ENCODE measurements around the gene FHIT. TPM values are rescaled to one million over a fixed set of nuclear protein-coding genes. Genes with fewer than 3 reads are reported as not detected.

Gene FHIT
- total and polyA plus RNA-seq, 8 donors: 1.8 to 10.6 (median 7.1) TPM

DNA sequence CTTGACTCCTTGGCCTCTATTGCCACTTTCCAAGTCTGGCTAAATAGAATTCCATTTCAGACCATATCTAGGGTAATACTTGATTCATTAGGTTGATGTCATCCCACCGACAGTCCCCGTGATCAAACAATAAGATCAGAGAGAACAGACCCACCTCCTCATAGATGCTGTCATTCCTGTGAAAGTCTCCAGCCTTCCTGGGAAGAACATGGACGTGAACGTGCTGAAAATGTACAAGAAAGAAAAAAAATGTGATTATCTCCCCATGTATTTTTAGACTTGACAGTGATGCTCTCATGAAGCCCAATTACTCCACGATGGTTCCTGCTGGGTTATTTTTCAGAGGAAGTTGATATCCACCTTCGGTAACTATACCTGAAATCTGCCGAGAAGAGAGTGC, 1329.1 kb downstream of the FHIT start:
- no peaks in the 10 kb centered on the region for H3K4me1 ChIP-seq
- 92 to 95% (median 93%) methylated on average over 7 of the region's 7 CpGs for WGBS, 5 donors
- H3K9me3 ChIP-seq: no peaks in the 10 kb centered on the region
- intact Hi-C loops (cut with DNase I; ENCODE audit: low total_unique reads): no loop called here
- TF ChIP-seq POLR2AphosphoS5 (IDR thresholded peaks at IDR 0.05) (no peak), POLR2A (IDR thresholded peaks at IDR 0.05) (no peak), EP300 (IDR thresholded peaks at IDR 0.05) (no peak)
- TF ChIP-seq, protein P1, sequence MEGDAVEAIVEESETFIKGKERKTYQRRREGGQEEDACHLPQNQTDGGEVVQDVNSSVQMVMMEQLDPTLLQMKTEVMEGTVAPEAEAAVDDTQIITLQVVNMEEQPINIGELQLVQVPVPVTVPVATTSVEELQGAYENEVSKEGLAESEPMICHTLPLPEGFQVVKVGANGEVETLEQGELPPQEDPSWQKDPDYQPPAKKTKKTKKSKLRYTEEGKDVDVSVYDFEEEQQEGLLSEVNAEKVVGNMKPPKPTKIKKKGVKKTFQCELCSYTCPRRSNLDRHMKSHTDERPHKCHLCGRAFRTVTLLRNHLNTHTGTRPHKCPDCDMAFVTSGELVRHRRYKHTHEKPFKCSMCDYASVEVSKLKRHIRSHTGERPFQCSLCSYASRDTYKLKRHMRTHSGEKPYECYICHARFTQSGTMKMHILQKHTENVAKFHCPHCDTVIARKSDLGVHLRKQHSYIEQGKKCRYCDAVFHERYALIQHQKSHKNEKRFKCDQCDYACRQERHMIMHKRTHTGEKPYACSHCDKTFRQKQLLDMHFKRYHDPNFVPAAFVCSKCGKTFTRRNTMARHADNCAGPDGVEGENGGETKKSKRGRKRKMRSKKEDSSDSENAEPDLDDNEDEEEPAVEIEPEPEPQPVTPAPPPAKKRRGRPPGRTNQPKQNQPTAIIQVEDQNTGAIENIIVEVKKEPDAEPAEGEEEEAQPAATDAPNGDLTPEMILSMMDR (IDR thresholded peaks at IDR 0.05): no peak
- DNase-seq: no peak
- H3K27ac ChIP-seq: no peak overlapping the region
- no peaks in the 10 kb centered on the region for H3K27me3 ChIP-seq
- no peaks in the 10 kb centered on the region for H3K36me3 ChIP-seq
- no peak overlapping the region for H3K4me3 ChIP-seq

DNA sequence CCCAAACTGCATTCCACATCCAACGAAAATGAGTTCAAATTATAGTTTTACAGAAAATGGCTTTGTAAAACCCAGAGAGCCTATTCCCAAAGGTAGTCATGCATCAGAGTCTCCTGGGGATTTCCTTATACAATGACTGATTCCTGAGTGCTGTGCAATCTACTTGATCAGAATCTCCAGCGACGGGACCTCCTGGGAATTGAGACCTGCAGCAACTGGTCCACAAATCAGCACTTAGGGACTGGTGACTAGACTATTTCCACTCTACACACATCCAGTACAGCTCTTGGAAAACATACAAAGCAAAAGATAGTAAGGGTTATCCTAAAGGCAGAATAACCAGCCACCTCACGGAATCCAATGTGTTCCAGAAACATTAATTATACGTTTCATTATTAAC, 1330.4 kb downstream of the FHIT start:
- Histone ChIP-seq H3K27me3 (no peaks in the 10 kb centered on the region), H3K36me3 (no peaks in the 10 kb centered on the region), H3K4me1 (no peaks in the 10 kb centered on the region), H3K4me3 (no peak overlapping the region), H3K9me3 (no peaks in the 10 kb centered on the region), H3K27ac (no peak overlapping the region)
- TF ChIP-seq, protein P1 (IDR thresholded peaks at IDR 0.05): no peak
- no peak for TF ChIP-seq EP300 (IDR thresholded peaks at IDR 0.05)
- TF ChIP-seq POLR2AphosphoS5 (IDR thresholded peaks at IDR 0.05): no peak
- TF ChIP-seq POLR2A (IDR thresholded peaks at IDR 0.05): no peak
- no peak for DNase-seq
- WGBS, 5 donors: 88 to 95% (median 92%) methylated on average over 5 of the region's 5 CpGs
- intact Hi-C loops (cut with DNase I; ENCODE audit: low total_unique reads): no loop called here

DNA sequence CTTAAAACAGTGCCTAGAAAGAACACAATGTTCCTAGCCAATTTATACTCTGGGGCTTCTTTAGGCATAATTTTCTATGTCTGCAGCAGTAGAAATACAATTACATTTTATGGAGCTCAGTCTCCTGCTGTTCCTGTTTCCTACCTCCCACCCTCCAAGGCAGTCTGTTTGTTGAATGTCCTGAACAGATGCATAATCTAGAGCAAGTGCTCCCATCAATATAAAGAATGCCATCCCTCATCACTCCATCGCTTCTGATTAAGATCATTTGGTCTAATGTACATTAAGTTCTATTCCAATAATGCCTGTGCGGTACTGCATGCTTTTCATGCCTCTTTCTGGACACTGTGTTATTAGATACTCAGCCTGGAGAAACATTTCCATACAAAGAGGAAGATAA, 1331.7 kb downstream of the FHIT start:
- 97 to 100% (median 97%) methylated on average over 2 of the region's 2 CpGs for WGBS, 5 donors
- Histone ChIP-seq H3K36me3 (no peaks in the 10 kb centered on the region), H3K4me3 (no peak overlapping the region), H3K27ac (no peak overlapping the region), H3K9me3 (no peaks in the 10 kb centered on the region), H3K4me1 (no peaks in the 10 kb centered on the region), H3K27me3 (no peaks in the 10 kb centered on the region)
- no peak for DNase-seq
- no peak for TF ChIP-seq POLR2A (IDR thresholded peaks at IDR 0.05)
- no peak for TF ChIP-seq EP300 (IDR thresholded peaks at IDR 0.05)
- TF ChIP-seq POLR2AphosphoS5 (IDR thresholded peaks at IDR 0.05): no peak
- TF ChIP-seq, protein P1 (IDR thresholded peaks at IDR 0.05): no peak
- intact Hi-C loops (cut with DNase I; ENCODE audit: low total_unique reads): no loop called here

DNA sequence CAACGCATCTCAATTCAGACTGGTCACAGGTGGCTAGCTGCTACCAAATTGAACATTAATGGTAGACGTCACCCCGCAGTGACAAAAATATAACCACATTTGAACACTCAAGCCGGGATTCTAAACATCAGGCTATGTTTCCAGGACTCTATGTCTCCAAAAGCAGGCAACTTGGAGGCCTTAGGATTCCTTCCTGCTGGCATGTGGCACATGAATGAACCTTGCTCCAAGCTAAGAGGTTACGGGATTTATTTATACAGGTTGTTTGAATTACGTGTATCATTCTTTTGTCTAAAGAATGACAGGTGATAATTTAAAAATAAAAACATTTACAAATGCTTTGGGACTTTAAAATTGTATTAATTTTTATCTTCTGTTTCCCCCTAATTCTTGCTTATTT, 1337.0 kb downstream of the FHIT start:
- Histone ChIP-seq H3K9me3 (no peaks in the 10 kb centered on the region), H3K4me3 (no peak overlapping the region), H3K36me3 (no peaks in the 10 kb centered on the region), H3K27me3 (no peaks in the 10 kb centered on the region), H3K27ac (no peak overlapping the region), H3K4me1 (peaks cover 0 to 5% (median 0%) of the 10 kb centered on the region in 4 donors)
- 64 to 78% (median 73%) methylated on average over 6 of the region's 6 CpGs for WGBS, 5 donors
- no peak for DNase-seq
- TF ChIP-seq EP300 (IDR thresholded peaks at IDR 0.05) (no peak), POLR2A (IDR thresholded peaks at IDR 0.05) (no peak), POLR2AphosphoS5 (IDR thresholded peaks at IDR 0.05) (no peak)
- TF ChIP-seq, protein P1 (IDR thresholded peaks at IDR 0.05): no peak
- intact Hi-C loops (cut with DNase I; ENCODE audit: low total_unique reads): no loop called here
